HFF-Myc (cell line): Measurements from ENCODE around the gene ZNF888.
A peak's percentile ranks its signal among the peaks of the same experiment; 100 is the strongest.

Experiments
- DNase-seq: peaks from one replicate; pipeline ENCODE4 v3.0.0-alpha.2; 2011; ENCODE audit warnings: low read depth; ENCODE audit errors: extremely low read depth
- H3K4me3 ChIP-seq: replicated peaks from 2 replicates; pipeline ENCODE4 v1.5.1; 2011; ENCODE audit warnings: low read depth, mild to moderate bottlenecking, control low read depth, low read length
- CTCF ChIP-seq: IDR thresholded peaks from 2 replicates; pipeline ENCODE4 v1.5.1; 2012; ENCODE audit warnings: mild to moderate bottlenecking, low read depth, low read length, control low read depth; ENCODE audit errors: missing control alignments

The ZNF888 gene

GRCh38 chr19:52922841-52923777 is at the start of gene ZNF888:
Gene ZNF888, minus strand, starts transcription at chr19:52923428. Its CDS starts 5,555 bp downstream, at chr19:52917873.
- TF ChIP-seq CTCF, result no peak
- H3K4me3 ChIP-seq, result peak within 1 kb of the TSS; percentile 45
- DNase-seq, result no peak

DNA sequence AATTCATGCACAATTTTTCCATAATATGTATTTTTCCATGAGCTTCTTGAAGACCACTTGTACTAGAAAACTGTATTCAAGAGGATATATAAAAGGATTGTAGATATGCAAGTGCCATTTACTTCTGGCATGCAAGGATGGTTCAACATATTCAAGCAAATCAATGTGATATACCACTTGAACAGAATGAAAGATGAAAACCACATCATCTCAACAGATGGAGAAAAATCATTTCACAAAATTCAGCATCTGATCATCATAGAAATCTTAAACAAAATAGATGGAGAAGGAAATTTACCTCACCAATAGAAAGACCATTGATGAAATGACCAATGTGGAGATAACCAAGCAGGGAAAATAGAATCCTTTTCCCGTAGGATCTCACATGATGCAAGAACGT is 44.5 kb upstream of the ZNF888 start:
- TF ChIP-seq CTCF, result no peak
- no peak for DNase-seq
- no peak overlapping the region for H3K4me3 ChIP-seq

DNA sequence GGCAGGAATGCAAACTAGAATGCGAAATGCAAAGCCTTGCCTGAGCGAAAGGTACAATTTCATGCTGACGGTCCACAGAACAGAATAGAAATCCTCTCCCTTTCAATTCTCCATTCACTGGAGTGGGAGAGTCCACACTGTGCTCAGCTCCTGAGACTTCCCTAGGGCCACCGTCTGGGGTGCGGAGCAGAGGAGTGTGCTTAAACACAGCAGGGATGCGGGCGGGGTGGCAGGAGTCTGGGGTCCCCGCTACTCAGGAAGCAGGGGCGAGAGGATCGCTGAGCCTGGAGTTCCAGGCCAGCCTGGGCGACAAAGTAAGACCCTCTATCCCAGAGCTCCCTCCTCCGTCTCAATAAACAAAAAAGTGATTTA is 40.0 kb upstream of the ZNF888 start:
- H3K4me3 ChIP-seq, result peak overlapping the region; percentile 62
- DNase-seq, result no peak
- no peak for TF ChIP-seq CTCF

- peak within 1 kb of the TSS; percentile 62 for H3K4me3 ChIP-seq
- DNase-seq, result peak; percentile 42
- TF ChIP-seq CTCF, result no peak
Observed at GRCh38 chr19:52962394-52963246, 39.4 kb upstream of the ZNF888 start, which contains the start of gene ZNF816. Gene ZNF816, minus strand, starts transcription at chr19:52962881. Its CDS starts 6,792 bp downstream, at chr19:52956089.

DNA sequence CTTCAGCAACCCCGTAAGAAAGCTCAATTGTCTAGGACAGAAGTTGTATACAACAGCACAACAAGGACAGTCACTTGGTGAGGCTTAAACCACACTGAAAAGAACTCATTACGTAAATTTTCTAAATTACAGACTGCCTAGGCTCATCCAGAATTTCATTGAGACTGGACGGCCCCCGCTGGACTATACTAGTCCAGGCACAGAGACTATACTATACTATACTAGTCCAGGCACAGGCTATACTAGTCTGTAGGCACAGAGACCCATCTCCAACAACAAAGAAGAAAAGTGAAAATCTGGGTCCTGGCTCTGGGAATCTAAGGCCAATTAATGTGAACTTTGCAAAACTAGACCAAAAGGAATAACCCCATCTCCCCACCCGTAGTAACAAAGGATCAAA is 38.8 kb upstream of the ZNF888 start:
- H3K4me3 ChIP-seq, result peak overlapping the region; percentile 62
- no peak for TF ChIP-seq CTCF
- no peak for DNase-seq

DNA sequence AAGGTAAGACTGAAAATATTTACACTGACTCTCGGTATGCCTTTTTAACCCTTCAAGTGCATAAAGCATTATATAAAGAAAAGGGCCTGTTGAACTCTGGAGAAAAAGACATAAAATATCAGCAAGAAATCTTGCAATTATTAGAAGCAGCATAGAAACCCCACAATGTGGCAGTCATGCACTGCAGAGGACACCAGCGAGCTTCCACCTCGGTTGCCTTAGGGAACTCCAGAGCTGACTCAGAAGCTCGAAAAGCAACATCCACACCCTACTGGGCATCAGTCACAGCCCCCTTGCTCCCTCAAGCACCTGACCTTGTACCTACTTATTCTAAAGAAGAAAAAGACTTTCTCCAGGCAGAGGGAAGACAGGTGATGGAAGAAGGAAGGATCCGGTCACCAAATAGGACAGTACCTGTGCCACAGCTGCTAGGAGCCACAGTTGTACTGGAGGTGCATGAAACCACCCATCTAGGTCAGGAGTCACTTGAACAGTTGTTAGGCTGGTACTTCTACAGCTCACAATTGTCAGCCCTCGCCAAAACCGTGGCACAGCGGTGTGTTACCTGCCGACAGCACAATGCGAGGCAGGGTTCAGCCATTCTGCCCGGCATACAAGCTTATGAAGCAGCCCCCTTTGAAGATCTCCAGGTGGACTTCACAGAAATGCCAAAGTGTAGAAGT is 36.5 kb upstream of the ZNF888 start:
- no peak for TF ChIP-seq CTCF
- DNase-seq, result no peak
- no peak overlapping the region for H3K4me3 ChIP-seq
